ENCODE measurements around the gene ECE1. TPM values are rescaled to one million over a fixed set of nuclear protein-coding genes. Genes with fewer than 3 reads are reported as not detected.
"Not testable (repeated sequence)": the region's sequence is repeated elsewhere in the genome, so short reads cannot be mapped to it uniquely, and the experiment has no call there.

ECE1 gene
- total RNA-seq, 4 donors from 2014 or later: 105 to 122 (median 112) TPM

- TF ChIP-seq CTCF (IDR thresholded peaks at IDR 0.05) (no peak), POLR2A (IDR thresholded peaks at IDR 0.05) (no peak)
- DNase-seq: no peak
- Histone ChIP-seq H3K27me3 (no peaks in the 10 kb centered on the region), H3K9me3 (no peaks in the 10 kb centered on the region), H3K27ac (no peak overlapping the region), H3K36me3 (no peaks in the 10 kb centered on the region), H3K4me3 (no peak overlapping the region), H3K4me1 (no peaks in the 10 kb centered on the region)
Observed at GRCh38 chr1:21185221-21185731, 105.0 kb downstream of the ECE1 start.

GRCh38 chr1:21184276-21184675 lies 106.0 kb downstream of the ECE1 start:
- Histone ChIP-seq H3K9me3 (no peaks in the 10 kb centered on the region), H3K4me1 (no peaks in the 10 kb centered on the region), H3K36me3 (no peaks in the 10 kb centered on the region), H3K27me3 (no peaks in the 10 kb centered on the region), H3K27ac (no peak overlapping the region), H3K4me3 (no peak overlapping the region)
- peak in 2 of 3 donors; percentile 26 to 50 for DNase-seq
- TF ChIP-seq CTCF (IDR thresholded peaks at IDR 0.05): no peak
- TF ChIP-seq POLR2A (IDR thresholded peaks at IDR 0.05): no peak

GRCh38 chr1:21182181-21182731 lies 108.0 kb downstream of the ECE1 start:
- H3K4me1 ChIP-seq: no peaks in the 10 kb centered on the region
- TF ChIP-seq POLR2A (IDR thresholded peaks at IDR 0.05) (no peak), CTCF (IDR thresholded peaks at IDR 0.05) (no peak)
- H3K27me3 ChIP-seq: no peaks in the 10 kb centered on the region

GRCh38 chr1:21178271-21178670 lies 112.0 kb downstream of the ECE1 start:
- H3K36me3 ChIP-seq, H3K27me3 ChIP-seq, DNase-seq, H3K9me3 ChIP-seq, H3K4me3 ChIP-seq, H3K27ac ChIP-seq: not testable (repeated sequence)
- peaks cover 0 to 13% (median 0%) of the 10 kb centered on the region in 4 donors for H3K4me1 ChIP-seq

More at GRCh38 chr1:21182181-21182731, 108.0 kb downstream of the ECE1 start:
- no peak for DNase-seq
- no peak overlapping the region for H3K4me3 ChIP-seq
- H3K36me3 ChIP-seq: no peaks in the 10 kb centered on the region
- no peak overlapping the region for H3K27ac ChIP-seq
- H3K9me3 ChIP-seq: no peaks in the 10 kb centered on the region

- TF ChIP-seq CTCF (IDR thresholded peaks at IDR 0.05): no peak
- TF ChIP-seq POLR2A (IDR thresholded peaks at IDR 0.05): peak; percentile 55 to 63
- no peaks in the 10 kb centered on the region for H3K27me3 ChIP-seq
Observed at GRCh38 chr1:21176586-21177555, 113.4 kb downstream of the ECE1 start, which contains the start of gene EIF4G3. Gene EIF4G3 (minus strand): TSS chr1:21176897. CDS start chr1:21002742, 174,155 bp downstream.

More at GRCh38 chr1:21176586-21177555, 113.4 kb downstream of the ECE1 start, which contains the start of gene EIF4G3:
- Histone ChIP-seq H3K9me3 (no peaks in the 10 kb centered on the region), H3K27ac (peak within 1 kb of the TSS; percentile 85 to 93 (median 91)), H3K36me3 (no peaks in the 10 kb centered on the region), H3K4me1 (peaks cover 0 to 14% (median 0%) of the 10 kb centered on the region in 4 donors), H3K4me3 (peak within 1 kb of the TSS; percentile 53 to 95 (median 77))
- DNase-seq: peak; percentile 97 to 100 (median 99)
